GM18499 (cell line): ENCODE results near the gene KLHL3.

Source experiments
- ATAC-seq: cut with Tn5 transposase; IDR thresholded peaks from one replicate; pipeline ENCODE4 v1.9.1; 2021; ENCODE audit warnings: moderate number of reproducible peaks; ENCODE audit not compliant: insufficient read depth, unreplicated experiment

Gene KLHL3

GRCh38 chr5:137710086-137710485 is 25.8 kb downstream of the KLHL3 start:
- ATAC-seq = no peak

DNA sequence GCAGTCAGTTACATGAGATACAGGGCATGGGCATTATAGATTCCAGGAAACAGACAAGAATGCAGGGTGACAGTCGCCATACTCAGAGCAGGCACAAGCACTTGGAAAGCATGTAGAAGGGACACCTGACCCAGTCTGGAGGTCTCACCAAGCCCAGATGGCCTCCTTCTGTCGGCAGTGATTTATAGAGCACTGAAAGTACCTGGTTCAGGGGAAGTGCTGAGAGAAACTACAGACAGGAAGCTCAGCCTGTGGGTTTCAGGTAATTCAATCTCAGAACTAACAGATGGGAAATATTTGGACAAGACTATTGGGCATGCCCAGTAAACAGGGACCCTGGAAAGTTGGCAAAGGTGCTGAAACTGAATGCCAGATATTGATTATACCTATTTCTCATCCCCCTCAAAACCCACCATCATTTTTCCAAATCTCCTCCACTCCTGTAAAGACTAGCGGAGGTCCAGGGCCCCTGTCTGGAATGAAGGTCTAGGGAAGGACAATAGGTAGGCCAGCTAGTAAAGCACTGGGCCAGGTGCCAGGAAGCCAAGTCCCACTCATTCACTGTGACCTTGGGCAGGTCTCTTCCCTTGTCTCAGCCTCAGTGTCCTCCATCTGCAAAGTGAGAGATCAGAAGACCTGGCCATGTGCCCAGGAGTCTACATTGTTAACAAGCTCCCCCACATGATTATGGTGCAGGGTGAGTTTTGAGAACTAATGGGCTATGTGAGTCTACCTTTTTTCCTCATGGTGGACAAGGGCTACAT is 26.9 kb downstream of the KLHL3 start:
- ATAC-seq = no peak

DNA sequence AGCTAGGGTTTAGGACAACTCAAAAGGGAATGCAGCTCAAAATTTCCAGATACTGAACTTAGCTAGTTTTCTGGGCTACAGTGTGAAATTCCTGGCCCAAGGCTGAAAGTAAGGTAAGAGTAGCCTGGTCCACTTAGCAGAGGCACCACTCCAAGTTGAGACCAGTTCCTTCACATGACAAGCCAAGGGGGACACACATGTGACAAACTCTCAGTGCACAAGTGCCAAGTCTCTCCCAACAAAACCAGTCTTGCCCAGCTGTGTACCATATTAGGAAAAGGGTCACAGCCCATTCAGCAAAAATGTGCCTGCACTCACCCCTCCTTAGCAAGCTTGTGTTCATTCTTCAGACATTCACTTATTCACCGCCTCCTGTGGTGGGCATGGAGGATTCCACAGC is 27.8 kb downstream of the KLHL3 start:
- no peak for ATAC-seq

DNA sequence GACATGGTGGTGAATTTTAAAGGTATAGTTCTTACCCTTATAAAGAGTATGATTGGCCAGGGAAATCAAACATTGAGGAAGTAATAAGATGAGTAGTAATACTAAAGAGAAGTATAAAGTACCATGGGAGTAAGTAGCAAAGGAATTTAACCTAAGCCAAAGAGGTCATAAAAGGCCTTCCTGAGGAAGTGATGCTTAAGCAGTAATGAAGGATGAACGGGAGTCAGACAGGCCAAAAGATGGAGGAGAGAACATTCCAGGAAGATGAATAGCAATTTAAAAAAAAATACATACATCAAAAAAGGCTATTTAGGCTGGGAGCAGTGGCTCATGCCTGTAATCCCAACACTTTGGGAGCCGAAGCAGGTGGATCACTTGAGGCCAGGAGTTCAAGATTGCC is 29.0 kb downstream of the KLHL3 start:
- no peak for ATAC-seq

- no peak for ATAC-seq
These were observed 30.8 kb downstream of the KLHL3 start for GRCh38 chr5:137705106-137705505.

DNA sequence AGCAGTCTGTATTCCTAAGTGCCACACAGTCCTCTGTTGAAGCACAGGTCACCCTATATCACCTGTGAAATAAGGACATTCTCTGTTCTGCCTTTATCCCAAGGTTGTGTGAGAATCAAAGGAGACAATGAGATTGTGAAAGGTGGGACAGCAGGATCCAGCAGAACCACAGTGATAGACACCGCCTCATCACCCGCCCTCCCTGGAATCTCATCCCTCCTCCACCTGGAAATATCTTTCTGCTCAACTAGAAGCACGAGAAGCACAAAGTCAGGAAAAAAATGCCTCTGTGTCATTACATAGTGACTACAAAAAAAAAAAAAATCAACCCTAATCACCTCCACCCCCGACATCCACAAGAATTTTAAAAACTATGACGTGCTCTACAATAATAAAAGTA is 32.3 kb downstream of the KLHL3 start:
- no peak for ATAC-seq

- ATAC-seq = no peak
These were observed 35.6 kb downstream of the KLHL3 start for GRCh38 chr5:137700282-137700680.

DNA sequence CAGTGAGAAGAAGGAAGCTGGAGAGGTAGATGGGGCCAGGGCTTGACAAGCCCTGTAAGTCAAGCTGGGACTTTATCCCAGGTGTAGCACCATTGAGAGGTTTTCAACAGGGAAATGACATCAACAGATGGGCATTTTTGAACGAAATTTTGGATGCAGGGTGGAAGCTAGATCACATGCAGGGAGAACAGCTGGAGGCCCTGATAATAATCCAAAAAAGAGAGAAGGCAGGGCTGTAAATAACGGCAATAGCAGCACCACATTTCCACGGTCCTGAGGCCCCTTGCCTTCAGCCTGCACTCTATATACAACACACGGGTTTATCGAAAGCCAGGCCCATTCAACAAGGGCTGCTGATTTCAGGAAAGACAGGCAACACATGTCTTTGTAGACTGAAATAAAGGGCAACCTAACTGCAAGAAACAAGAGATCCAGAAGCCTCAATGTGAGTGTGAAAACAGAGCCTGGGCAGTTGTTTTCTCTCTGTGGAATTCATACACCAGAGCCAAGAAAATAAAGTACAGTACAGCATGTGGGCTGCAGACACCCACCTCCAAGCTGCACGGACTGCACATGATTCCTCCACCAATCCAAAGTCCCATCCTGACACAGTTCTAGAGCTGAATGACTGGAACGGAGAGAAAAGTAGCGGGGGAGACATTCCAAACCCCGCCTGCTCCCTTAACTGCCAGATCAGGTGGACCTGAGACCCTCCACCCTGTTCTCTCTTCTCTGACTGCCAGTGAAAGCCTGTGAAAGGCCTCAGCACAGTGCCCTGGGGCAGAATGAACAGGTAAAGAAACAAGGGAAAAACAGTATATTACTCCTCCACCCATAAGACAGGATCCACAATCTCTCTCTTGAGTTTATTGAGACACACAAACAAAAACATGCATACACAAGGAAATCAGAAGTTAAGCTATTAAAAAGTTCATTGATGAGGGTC is 36.3 kb downstream of the KLHL3 start:
- ATAC-seq = no peak

DNA sequence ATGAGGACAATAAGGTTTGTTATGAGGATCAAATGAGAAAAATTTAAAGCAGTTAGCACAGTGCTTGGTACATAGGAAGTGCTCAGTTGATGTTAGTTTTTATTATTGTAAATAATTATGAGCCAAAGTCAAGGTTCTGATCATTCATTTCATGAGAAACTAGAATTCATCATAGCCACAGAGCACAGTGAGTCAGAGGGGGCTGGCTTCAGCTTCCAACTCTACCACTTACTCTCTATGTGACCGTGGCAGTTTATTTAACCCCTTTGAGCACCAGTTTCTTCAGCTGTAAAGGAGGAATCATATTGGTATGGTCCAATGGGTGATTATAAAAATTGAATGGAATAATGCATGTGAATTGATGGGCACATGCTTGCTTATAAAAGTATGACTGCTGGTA is 39.4 kb downstream of the KLHL3 start:
- no peak for ATAC-seq

GRCh38 chr5:137695651-137696428 is 40.0 kb downstream of the KLHL3 start:
- no peak for ATAC-seq

DNA sequence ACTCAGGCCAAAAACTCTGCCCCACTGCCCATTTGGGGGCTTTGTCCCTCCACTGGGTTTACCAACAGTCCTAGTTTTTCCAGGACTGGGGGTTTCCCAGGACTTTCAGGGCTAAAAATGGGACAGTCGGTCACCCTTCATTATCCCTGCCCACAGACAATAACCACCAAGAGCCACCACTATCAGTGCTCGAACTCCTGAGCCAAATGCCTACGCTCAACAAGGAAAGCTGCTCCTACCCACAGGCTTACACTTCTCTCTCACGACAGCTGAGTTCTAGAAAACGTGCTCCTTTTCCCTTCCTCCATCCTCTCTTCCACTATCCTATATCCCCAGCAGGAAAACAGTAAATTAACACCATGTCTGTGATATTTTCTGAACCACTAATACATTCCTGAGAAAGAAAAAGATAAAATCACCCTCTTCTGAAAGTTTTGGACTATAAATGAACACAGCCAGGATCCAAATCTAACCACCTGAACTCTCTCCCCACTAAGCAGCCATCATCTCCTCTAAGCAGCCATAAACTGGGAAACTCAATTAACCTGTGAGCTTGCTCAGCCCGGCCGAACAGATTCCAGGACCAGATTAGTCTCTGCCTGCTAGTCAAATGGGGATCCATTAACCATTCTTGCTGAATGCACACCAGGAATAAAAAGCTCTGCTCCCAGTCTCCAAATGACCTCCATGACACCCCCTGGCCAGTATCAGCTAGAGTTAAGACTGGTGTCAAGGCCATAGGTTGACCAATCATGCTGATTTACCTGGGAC is 41.8 kb downstream of the KLHL3 start:
- ATAC-seq = no peak

- ATAC-seq = no peak
These were observed 42.5 kb downstream of the KLHL3 start for GRCh38 chr5:137693307-137693950.

DNA sequence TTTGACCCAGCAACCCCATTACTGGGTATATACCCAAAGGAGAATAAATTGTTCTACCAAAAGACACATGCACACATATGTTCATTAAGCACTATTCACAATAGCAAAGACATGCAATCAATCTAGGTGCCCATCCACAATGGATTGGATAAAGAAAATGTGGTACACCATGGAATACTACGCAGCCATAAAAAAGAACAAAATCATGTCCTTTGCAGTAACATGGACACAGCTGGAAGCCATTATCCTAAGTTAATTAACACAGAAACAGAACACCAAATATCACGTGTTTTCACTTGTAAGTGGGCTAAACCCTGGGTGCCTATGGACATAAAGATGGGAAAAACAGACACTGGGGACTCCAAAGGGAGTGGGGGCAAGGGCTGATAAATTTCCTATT is 46.6 kb downstream of the KLHL3 start:
- ATAC-seq = no peak

DNA sequence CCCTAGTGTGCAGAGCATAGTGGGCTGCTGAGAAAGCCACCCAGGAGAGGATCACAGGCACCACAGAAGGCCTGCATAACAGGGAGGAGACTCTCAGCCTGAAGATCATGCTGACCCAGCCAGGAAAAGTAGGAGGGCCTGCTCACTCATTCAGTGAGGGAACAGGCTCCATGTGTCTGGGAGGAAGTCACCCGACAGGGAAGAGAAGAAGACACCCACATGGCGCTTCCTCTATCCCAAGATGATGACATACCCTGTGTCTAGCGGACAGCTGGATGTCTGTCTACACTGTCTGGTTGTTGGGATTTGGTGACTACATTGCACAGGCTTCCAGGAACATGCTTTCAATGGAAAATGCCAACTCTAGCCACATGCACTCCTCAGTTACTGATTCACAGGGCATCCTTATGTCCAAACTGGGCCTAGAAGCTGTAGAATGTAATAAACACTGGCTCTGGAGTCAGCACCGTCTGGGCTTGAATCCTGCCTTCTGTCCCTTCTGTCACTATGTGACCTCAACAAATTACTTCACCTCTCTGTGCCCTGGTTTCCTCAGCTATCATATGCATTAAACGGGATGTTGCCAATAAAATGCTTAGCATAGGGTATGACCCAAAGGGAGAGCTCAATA is 47.6 kb downstream of the KLHL3 start:
- ATAC-seq = no peak

GRCh38 chr5:137684761-137685160 is 51.1 kb downstream of the KLHL3 start:
- no peak for ATAC-seq

- no peak for ATAC-seq
These were observed 54.7 kb downstream of the KLHL3 start for GRCh38 chr5:137681191-137681590.

- no peak for ATAC-seq
These were observed 56.0 kb downstream of the KLHL3 start for GRCh38 chr5:137679910-137680309.

DNA sequence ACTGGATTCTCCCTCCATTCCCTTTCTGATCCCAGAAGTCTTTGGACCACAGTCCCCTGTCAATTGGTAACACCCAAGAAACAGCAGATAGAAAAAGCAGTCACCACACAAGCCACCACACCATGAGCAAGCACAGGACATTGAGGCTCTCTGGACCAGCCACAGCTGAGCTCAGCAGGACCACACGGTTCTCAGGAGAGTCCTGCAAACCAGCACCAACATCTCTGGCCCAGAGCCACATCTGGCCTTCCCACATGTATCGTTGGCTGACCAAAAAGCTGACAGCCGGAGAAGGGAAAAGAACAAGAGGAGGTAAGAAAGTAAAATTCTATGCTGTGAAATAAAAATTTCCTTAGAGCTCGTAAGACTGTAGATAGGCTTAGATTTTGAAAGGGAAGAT is 56.7 kb downstream of the KLHL3 start:
- ATAC-seq = no peak

DNA sequence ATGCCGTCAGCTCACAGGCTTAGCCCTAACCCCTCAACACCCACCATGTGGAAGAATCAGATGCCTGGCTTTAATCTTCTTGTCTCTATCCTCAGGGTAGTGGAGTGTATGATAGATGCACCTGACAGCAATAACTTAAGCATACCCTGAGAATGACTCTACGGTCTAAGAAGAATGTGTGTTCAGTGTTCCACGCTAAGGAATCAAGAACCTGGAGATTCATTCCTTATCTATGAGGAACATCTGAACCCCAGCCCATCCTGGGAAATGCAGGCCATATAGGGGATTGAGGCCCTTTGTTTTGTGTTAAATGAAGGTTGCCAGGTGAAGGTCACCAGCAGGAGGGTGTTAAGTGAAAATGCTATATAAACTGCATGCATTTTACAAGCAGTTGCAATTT is 63.0 kb downstream of the KLHL3 start:
- ATAC-seq = no peak
